Choroid plexus epithelial cell (primary cell): ENCODE results near the gene FIP1L1.

Experiments
- DNase-seq: peaks from one replicate; pipeline ENCODE4 v3.0.0-alpha.2; 2010; ENCODE audit warnings: low read depth
- H3K4me3 ChIP-seq: 2 replicates; pipeline ENCODE4 v1.5.1; 2011; ENCODE audit warnings: low read depth, mild to moderate bottlenecking, control low read depth, low read length, moderate library complexity
- TF ChIP-seq, protein P1 (sequence below): conservative IDR thresholded peaks from 2 replicates; pipeline ENCODE4 v1.5.1; 2011; ENCODE audit warnings: low read depth, mild to moderate bottlenecking, control low read depth, inconsistent platforms, low read length, moderate library complexity

FIP1L1 gene

GRCh38 chr4:53366301-53366716, 11.1 kb upstream of the FIP1L1 start:
- no peak for DNase-seq
- TF ChIP-seq, protein P1, sequence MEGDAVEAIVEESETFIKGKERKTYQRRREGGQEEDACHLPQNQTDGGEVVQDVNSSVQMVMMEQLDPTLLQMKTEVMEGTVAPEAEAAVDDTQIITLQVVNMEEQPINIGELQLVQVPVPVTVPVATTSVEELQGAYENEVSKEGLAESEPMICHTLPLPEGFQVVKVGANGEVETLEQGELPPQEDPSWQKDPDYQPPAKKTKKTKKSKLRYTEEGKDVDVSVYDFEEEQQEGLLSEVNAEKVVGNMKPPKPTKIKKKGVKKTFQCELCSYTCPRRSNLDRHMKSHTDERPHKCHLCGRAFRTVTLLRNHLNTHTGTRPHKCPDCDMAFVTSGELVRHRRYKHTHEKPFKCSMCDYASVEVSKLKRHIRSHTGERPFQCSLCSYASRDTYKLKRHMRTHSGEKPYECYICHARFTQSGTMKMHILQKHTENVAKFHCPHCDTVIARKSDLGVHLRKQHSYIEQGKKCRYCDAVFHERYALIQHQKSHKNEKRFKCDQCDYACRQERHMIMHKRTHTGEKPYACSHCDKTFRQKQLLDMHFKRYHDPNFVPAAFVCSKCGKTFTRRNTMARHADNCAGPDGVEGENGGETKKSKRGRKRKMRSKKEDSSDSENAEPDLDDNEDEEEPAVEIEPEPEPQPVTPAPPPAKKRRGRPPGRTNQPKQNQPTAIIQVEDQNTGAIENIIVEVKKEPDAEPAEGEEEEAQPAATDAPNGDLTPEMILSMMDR = no peak
- H3K4me3 ChIP-seq = peak overlapping the region; percentile 93

- DNase-seq = no peak
- TF ChIP-seq, protein P1 = no peak
- no peak overlapping the region for H3K4me3 ChIP-seq
Observed at GRCh38 chr4:53367721-53368120, 9.7 kb upstream of the FIP1L1 start.

GRCh38 chr4:53371049-53371448, 6.4 kb upstream of the FIP1L1 start:
- no peak overlapping the region for H3K4me3 ChIP-seq
- TF ChIP-seq, protein P1 = no peak
- no peak for DNase-seq

- H3K4me3 ChIP-seq = no peak overlapping the region
- no peak for DNase-seq
- TF ChIP-seq, protein P1 = no peak
Observed at GRCh38 chr4:53371843-53372521, 5.5 kb upstream of the FIP1L1 start.

GRCh38 chr4:53374777-53375258, 2.6 kb upstream of the FIP1L1 start:
- H3K4me3 ChIP-seq = no peak overlapping the region
- DNase-seq = no peak
- TF ChIP-seq, protein P1 = no peak

DNA sequence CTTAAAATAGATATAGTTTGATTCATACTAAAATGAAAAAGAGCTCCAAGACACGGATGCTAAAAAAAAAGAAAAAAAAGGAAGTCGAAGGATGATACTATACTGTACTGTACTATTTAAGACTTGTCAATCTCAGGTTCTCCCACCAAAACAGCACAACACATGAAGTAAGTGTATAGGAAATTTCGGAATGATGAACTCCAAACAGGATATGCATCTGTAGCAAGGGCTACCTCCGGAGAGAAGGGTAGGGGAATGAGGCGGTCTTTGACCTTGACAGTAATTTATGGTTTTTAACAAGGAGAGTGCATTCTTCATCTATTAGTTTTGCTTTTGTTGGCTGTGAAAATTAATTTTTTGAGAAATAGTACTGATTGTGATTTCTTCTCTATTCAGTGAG, 541 bp upstream of the FIP1L1 start:
- TF ChIP-seq, protein P1 = no peak
- H3K4me3 ChIP-seq = peak overlapping the region; percentile 92
- DNase-seq = no peak

DNA sequence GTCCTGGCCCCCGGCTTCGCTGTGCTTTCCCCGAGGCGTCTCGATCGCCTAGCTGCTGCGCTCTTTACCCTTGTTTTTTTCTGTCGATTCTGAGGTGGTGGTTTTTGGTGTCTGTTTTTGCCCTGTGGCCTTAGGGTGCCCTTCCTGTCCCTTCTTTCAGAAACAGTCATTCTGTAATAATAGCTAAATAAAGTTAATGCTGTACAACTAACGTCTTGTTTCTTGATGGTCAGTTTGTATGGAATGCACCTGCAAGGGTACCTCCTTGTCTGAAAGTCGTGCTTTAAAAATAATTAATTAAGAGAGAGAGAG, 686 bp downstream of the FIP1L1 start:
- peak overlapping the region; percentile 92 for H3K4me3 ChIP-seq
- TF ChIP-seq, protein P1 = no peak
- DNase-seq = no peak
